HS-5 (cell line): ENCODE results near the gene GAPT.

Experiments used
- DNase-seq: peaks from one replicate; pipeline ENCODE4 v3.0.0-alpha.2; 2012; ENCODE audit warnings: low read depth

GAPT gene

GRCh38 chr5:58491216-58491892, at the start of gene GAPT:
GAPT (plus strand) TSS chr5:58491435; CDS start chr5:58494537, 3,102 bp downstream.
- DNase-seq = no peak

GRCh38 chr5:58444805-58445204, 46.4 kb upstream of the GAPT start:
- no peak for DNase-seq

GRCh38 chr5:58446024-58446423, 45.2 kb upstream of the GAPT start:
- DNase-seq = no peak

- no peak for DNase-seq
Observed at GRCh38 chr5:58447226-58447625, 44.0 kb upstream of the GAPT start.

GRCh38 chr5:58450018-58450417, 41.2 kb upstream of the GAPT start:
- no peak for DNase-seq

GRCh38 chr5:58450811-58451629, 40.2 kb upstream of the GAPT start:
- DNase-seq = no peak

GRCh38 chr5:58451732-58452565, 39.3 kb upstream of the GAPT start:
- no peak for DNase-seq

- DNase-seq = no peak
Observed at GRCh38 chr5:58452566-58453258, 38.5 kb upstream of the GAPT start.

GRCh38 chr5:58453306-58453705, 37.9 kb upstream of the GAPT start:
- DNase-seq = no peak

- DNase-seq = no peak
Observed at GRCh38 chr5:58454025-58454424, 37.2 kb upstream of the GAPT start.

- no peak for DNase-seq
Observed at GRCh38 chr5:58455066-58455465, 36.2 kb upstream of the GAPT start.

- DNase-seq = no peak
Observed at GRCh38 chr5:58455480-58455879, 35.8 kb upstream of the GAPT start.

- no peak for DNase-seq
Observed at GRCh38 chr5:58456026-58456425, 35.2 kb upstream of the GAPT start.

- no peak for DNase-seq
Observed at GRCh38 chr5:58456486-58456885, 34.7 kb upstream of the GAPT start.

GRCh38 chr5:58457050-58457449, 34.2 kb upstream of the GAPT start:
- no peak for DNase-seq

- DNase-seq = no peak
Observed at GRCh38 chr5:58458141-58458742, 33.0 kb upstream of the GAPT start.

GRCh38 chr5:58458743-58459145, 32.5 kb upstream of the GAPT start:
- no peak for DNase-seq

- DNase-seq = no peak
Observed at GRCh38 chr5:58459146-58460001, 31.9 kb upstream of the GAPT start.

- DNase-seq = peak; percentile 76
Observed at GRCh38 chr5:58460002-58460731, 31.1 kb upstream of the GAPT start, which contains the start of gene PLK2. PLK2 (minus strand) TSS chr5:58460086; CDS start chr5:58459959, 127 bp downstream.
